Endothelial cell of umbilical vein (primary cell): ENCODE results near the gene LRRC28. TPM values are rescaled to one million over a fixed set of nuclear protein-coding genes. Genes with fewer than 3 reads are reported as not detected.
A peak's percentile ranks its signal among the peaks of the same experiment; 100 is the strongest.

Source experiments
- BruUV-seq: library from RNA; stranded (reverse); fragments of 400-500 nt; replicated peaks from 2 replicates; lab custom pipeline; 2021; lab: Mats Ljungman, UMichigan
- CTCF ChIA-PET: fragments of 300-600, 350-600 bp; sonication (Branson Sonifier 250); formaldehyde crosslinking; loops from one replicate; lab custom pipeline; 2021; ENCODE audit warnings: antibody characterized with exemption, inconsistent platforms; lab: Charles Lee
- POLR2A ChIA-PET: fragments of 300-600, 350-600 bp; sonication (Branson Sonifier 250); formaldehyde crosslinking; loops from one replicate; lab custom pipeline; 2021; ENCODE audit warnings: antibody characterized with exemption, inconsistent platforms; lab: Charles Lee
- DNase-seq: peaks from one replicate; pipeline ENCODE4 v3.0.0-alpha.2; 2011; ENCODE audit warnings: low read depth, low spot score
- FAIRE-seq: peaks from 2 replicates; lab custom pipeline; 2011; peaks lifted over from hg19 to GRCh38; lab: Jason Lieb, UNC
- H2AFZ ChIP-seq: 2 replicates; pipeline ENCODE4 v1.6.0; 2012; ENCODE audit warnings: low read depth, low read length, control low read depth, inconsistent platforms
- H3K27ac ChIP-seq: 2 replicates; pipeline ENCODE4 v1.5.1; 2011; ENCODE audit warnings: low read depth, mild to moderate bottlenecking, control low read depth, low read length, moderate library complexity; ENCODE audit not compliant: insufficient read depth
- H3K27me3 ChIP-seq, 2 experiments: 2 replicates each; pipeline versions ENCODE4 v1.6.0 to v1.6.1; 2011; ENCODE audit warnings: low read length in 2 of 2, mixed read lengths in 1 of 2; ENCODE audit not compliant: control insufficient read depth in 2 of 2, insufficient read depth in 2 of 2
- H3K36me3 ChIP-seq, 2 experiments: 2 replicates in 1 of 2; 3 replicates in 1 of 2; pipeline ENCODE4 v1.5.1; 2011; ENCODE audit warnings: low read length in 2 of 2, mild to moderate bottlenecking in 1 of 2, moderate library complexity in 1 of 2; ENCODE audit not compliant: control insufficient read depth in 2 of 2, insufficient read depth in 2 of 2; ENCODE audit errors: extremely low read depth in 1 of 2
- H3K4me1 ChIP-seq: 3 replicates; pipeline ENCODE4 v1.5.1; 2011; ENCODE audit warnings: mild to moderate bottlenecking, low read length; ENCODE audit not compliant: control insufficient read depth, insufficient read depth; ENCODE audit errors: extremely low read depth
- H3K4me2 ChIP-seq: 2 replicates; pipeline ENCODE4 v1.6.1; 2011; ENCODE audit warnings: low read length, control low read depth, mixed read lengths; ENCODE audit not compliant: insufficient read depth
- H3K4me3 ChIP-seq, 3 experiments: fragments of 200-600 bp in 1 of 3; sonication (generic), shearing (Covaris generic) in 1 of 3; replicated peaks in 1 of 3; 2 replicates each; pipeline ENCODE4 v1.5.1; 2011 to 2016; ENCODE audit warnings: control low read depth in 3 of 3, low read length in 3 of 3, mild to moderate bottlenecking in 2 of 3, inconsistent platforms in 1 of 3, low read depth in 1 of 3, moderate library complexity in 1 of 3; ENCODE audit not compliant: insufficient read depth in 1 of 3
- H3K79me2 ChIP-seq: 2 replicates; pipeline ENCODE4 v1.6.0; 2012; ENCODE audit warnings: low read length, inconsistent platforms; ENCODE audit not compliant: control insufficient read depth, insufficient read depth
- H3K9ac ChIP-seq: replicated peaks from 2 replicates; pipeline ENCODE3; 2011; ENCODE audit warnings: low read length, control low read depth; ENCODE audit not compliant: insufficient read depth; ENCODE audit errors: extremely low read depth
- H3K9me1 ChIP-seq: replicated peaks from 3 replicates; pipeline ENCODE4 v1.6.0; 2011; ENCODE audit warnings: mild to moderate bottlenecking, low read length; ENCODE audit not compliant: control insufficient read depth, insufficient read depth; ENCODE audit errors: extremely low read depth
- H3K9me3 ChIP-seq: replicated peaks from 2 replicates; pipeline ENCODE4 v1.5.1; 2012; ENCODE audit warnings: low read length, inconsistent platforms; ENCODE audit not compliant: control insufficient read depth, insufficient read depth
- H4K20me1 ChIP-seq: replicated peaks from 2 replicates; pipeline ENCODE3; 2011; ENCODE audit warnings: mild to moderate bottlenecking, low read length; ENCODE audit not compliant: control insufficient read depth, insufficient read depth; ENCODE audit errors: extremely low read depth
- CTCF ChIP-seq, 2 donors: IDR thresholded peaks; 1 replicate in 1 of 2; 2 replicates in 1 of 2; pipeline ENCODE4 v1.5.1; 2011; ENCODE audit warnings: low read length in 2 of 2, mild to moderate bottlenecking in 2 of 2, moderate library complexity in 2 of 2, control low read depth in 1 of 2, inconsistent platforms in 1 of 2, low read depth in 1 of 2; ENCODE audit not compliant: insufficient read depth in 1 of 2; ENCODE audit errors: extremely low read depth in 1 of 2
- EZH2 ChIP-seq: IDR thresholded peaks from 2 replicates; pipeline ENCODE4 v1.6.1; 2012; ENCODE audit warnings: borderline replicate concordance, low read depth, mild to moderate bottlenecking, moderate library complexity, low read length, inconsistent platforms; ENCODE audit not compliant: severe bottlenecking
- FOS ChIP-seq: IDR thresholded peaks from 2 replicates; pipeline ENCODE4 v1.6.1; 2011; ENCODE audit warnings: mild to moderate bottlenecking, low read length, moderate library complexity, borderline replicate concordance; ENCODE audit not compliant: insufficient read depth
- GATA2 ChIP-seq: IDR thresholded peaks from 2 replicates; pipeline ENCODE4 v1.7.0; 2011; ENCODE audit warnings: low read depth, mild to moderate bottlenecking, moderate library complexity, mixed read lengths, low read length; ENCODE audit not compliant: insufficient read length, insufficient read depth
- JUN ChIP-seq: IDR thresholded peaks from 2 replicates; pipeline ENCODE4 v1.6.1; 2011; ENCODE audit warnings: borderline replicate concordance, low read depth; ENCODE audit not compliant: insufficient read length, insufficient read depth
- MAX ChIP-seq: IDR thresholded peaks from 2 replicates; pipeline ENCODE4 v1.6.1; 2011; ENCODE audit not compliant: insufficient read depth, insufficient read length
- dilution Hi-C: fragments of 300-500 bp; cut with MboI; formaldehyde crosslinking; loops from one replicate; pipeline ENCODE4 v1.15.0; 2019; ENCODE audit warnings: low sequenced_read_pairs; ENCODE audit not compliant: extremely low pct_ligation_motif_present
- intact Hi-C: fragments of 100-400 bp; cut with micrococcal nuclease; formaldehyde crosslinking; loops from one replicate; pipeline ENCODE4 v1.10.0; 2022
- polyA plus RNA-seq, 4 experiments: library from polyadenylated mRNA; depleted of rRNA in 3 of 4; stranded (reverse) in 3 of 4; unstranded in 1 of 4; fragments of >200 nt; gene quantifications; 2 replicates each; pipeline versions ENCODE4 v1.2.1 to v1.2.3, GENCODE V29; 2011 to 2012; ENCODE audit warnings: missing spikeins in 1 of 4
- total RNA-seq: library from RNA; stranded (reverse); gene quantifications from 2 replicates; pipeline ENCODE4 v1.2.3, GENCODE V29; 2021

Gene LRRC28
- total and polyA plus RNA-seq, 2 donors (not counting 3 experiments of a cell fraction or from before 2014, with no cell fraction given) = 19.6 to 26.7 TPM

- FAIRE-seq (peak; percentile 66), DNase-seq (peak; percentile 49)
- ChIA-PET POLR2A (no interaction called here), CTCF (interaction anchor here (0.7 to 1.8 kb wide), 5 partner anchors 12 to 279 kb away, joined by 3 to 17 read pairs (median 4); no protein-coding TSS in a partner anchor)
- TF ChIP-seq JUN (no peak), EZH2 (no peak), MAX (no peak), CTCF (IDR thresholded peaks at IDR 0.05; ENCODE audit: extremely low read depth in 1 of 2, insufficient read depth in 1 of 2, low read depth in 1 of 2, low read length in 2 of 2) (peak in 1 of 2 donors; percentile 43), FOS (no peak), GATA2 (no peak)
- Histone ChIP-seq H3K9me1 (no peaks in the 10 kb centered on the region), H3K27me3 (no peaks in the 10 kb centered on the region), H3K9me3 (no peaks in the 10 kb centered on the region), H3K4me2 (peak overlapping the region; percentile 25), H4K20me1 (no peaks in the 10 kb centered on the region), H3K79me2 (no peaks in the 10 kb centered on the region), H3K4me3 (no peak overlapping the region), H3K27ac (peak overlapping the region; percentile 88), H3K36me3 (no peaks in the 10 kb centered on the region), H3K4me1 (peaks cover 19% of the 10 kb centered on the region), H2AFZ (peak overlapping the region; percentile 95), H3K9ac (peak overlapping the region; percentile 78)
- intact Hi-C loops (loop anchor here (1.0 to 2.0 kb wide), 3 partner anchors 27 to 279 kb away; no protein-coding TSS in a partner anchor), dilution Hi-C loops (no loop called here)
- BruUV-seq = no TSS peak
Observed at GRCh38 chr15:99425657-99426301, 174.5 kb downstream of the LRRC28 start.
